ENCODE data around the gene TMUB2. TPM values are rescaled to one million over a fixed set of nuclear protein-coding genes. Genes with fewer than 3 reads are reported as not detected.
"Not testable (repeated sequence)": the region's sequence is repeated elsewhere in the genome, so short reads cannot be mapped to it uniquely, and the experiment has no call there.

The TMUB2 gene
- polyA plus RNA-seq (2013, experiment 1 of 2; ENCODE audit: insufficient read length), result 28.8 TPM
- polyA plus RNA-seq (2013, experiment 2 of 2; ENCODE audit: insufficient read length), result 30.6 TPM

DNA sequence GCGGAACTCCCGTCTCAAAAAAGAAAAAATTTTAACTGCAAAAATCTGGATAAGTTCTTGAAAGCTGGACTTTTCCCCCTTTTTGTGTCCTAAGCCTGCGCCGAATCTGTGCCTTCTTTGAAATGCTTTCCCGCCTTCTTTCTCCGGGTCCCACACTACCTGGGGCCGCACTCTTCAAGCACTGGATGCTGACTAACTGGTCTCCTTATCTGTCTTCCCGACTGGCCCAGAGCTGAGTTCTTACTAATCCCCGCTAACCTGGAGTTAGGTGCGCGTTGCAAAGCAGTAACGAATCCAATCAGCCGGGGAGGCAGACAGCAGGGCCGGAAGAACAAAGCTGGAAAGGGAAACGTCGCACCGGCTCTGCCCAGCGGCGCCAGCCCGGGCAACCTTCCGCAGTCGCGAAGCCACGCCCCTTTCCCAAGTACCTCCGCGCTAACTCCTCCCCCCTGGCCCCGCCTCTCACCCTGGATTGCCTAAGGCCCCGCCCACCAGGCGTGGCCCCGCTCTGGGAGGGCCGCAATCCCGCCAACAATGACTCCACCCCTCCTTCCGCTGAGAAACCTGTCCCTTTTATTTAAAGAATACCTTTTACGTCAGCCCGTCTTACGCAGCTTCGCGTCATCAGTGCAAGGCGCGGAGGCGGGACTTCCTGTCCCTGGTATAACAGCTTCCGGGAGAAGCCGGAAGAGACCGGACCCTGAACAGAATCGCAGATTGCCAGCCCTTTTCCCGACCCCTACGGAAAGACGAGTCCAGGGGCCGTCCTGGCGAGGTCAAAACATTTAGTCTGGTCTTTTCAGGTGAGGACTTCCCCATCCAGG, at the start of gene TMUB2:
Gene TMUB2 (plus strand): TSS at position 666 of the 824 bp plus-strand sequence. CDS start 737 bp downstream, outside the sequence.
- peak; percentile 99 for DNase-seq

DNA sequence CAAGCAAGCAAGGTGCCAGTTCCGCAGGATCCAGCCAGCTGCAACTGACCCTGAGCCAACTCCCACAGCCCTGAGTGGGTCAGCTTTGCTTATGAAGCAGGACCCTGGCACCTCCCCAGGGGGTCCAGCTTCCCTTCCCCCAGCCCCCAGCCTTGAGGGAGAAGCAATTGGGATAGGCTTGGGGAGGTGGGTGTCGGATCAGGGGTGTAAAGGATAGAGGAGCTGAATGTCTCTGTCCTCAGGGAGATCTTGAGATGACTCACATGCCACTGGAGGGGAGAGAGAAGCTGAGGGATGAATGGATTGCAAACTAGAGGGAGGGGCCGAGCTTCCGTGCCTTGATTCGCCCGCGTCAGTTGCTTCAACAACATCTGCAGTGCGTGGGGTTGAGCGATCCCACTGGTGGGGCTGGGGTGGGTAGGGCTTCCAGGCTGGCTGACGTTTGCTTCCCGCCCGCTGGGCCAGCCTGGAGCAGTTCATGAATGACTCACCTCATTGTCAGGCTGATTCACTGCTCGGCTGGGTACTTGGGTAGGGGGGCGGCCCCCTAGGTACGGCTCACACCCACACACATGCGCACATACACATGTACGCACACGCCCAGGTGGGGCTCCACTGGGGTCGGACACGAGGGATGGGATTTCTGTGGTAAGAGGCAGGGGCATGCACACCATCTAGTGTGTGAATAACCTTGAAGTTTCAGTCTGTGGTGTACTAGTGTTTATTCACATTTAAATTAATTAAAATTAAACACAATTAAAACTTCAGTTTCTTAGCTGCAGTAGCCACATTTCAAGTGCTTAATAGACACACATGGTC, 48.7 kb upstream of the TMUB2 start:
- peak; percentile 99 for DNase-seq

GRCh38 chr17:44143921-44144320, 42.9 kb upstream of the TMUB2 start:
- not testable (repeated sequence) for DNase-seq

- no peak for DNase-seq
Observed at GRCh38 chr17:44144966-44145739, 41.6 kb upstream of the TMUB2 start.

DNA sequence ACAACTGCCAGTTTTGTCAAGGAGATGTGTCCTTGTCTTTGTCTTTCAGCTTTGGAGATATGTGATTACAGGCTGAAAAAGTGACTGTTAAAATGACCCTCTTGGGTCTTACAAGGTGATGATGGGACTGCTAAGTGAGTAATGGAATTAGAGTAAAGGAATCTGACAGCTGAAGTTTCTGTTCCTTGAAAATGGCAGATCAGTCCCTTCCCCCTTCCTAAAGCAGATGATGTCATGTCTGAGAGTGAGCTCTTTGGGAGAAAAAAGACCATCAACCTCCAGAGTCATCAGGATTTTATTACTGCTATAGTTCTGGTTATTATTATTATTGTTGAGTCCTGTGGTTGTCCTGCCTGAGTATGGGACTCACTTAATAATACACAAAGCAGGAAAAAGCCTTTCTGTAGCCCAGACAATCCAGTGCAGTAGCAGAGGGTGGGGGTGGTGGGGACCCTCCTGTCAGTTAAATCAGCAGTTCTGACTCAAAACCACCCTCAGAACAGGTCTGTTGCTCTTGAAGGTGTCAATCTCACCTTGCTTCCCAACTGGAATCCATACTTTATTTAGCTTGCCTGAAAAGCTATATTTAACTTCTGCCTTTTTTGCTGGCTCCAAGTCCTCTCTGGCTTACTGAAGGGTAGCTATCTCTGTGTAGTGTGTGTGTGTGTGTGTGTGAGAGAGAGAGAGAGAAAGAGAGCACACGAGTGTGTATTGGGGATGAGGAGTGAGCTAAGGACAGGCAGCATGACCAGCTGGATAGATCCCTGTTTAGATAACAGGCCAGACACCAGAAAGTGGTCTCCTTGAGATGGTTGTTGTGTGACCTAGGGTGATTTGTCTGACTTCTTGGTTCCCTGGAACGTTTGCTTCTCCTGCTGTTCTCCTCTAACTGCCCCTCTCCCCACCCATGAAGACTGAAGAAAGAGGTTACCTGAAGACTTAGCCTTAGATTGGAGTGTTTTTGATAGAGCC, 40.1 kb upstream of the TMUB2 start:
- DNase-seq, result no peak

GRCh38 chr17:44147812-44148211, 39.0 kb upstream of the TMUB2 start:
- DNase-seq, result no peak

GRCh38 chr17:44149066-44149465, 37.7 kb upstream of the TMUB2 start:
- not testable (repeated sequence) for DNase-seq

- no peak for DNase-seq
Observed at GRCh38 chr17:44149750-44150329, 36.9 kb upstream of the TMUB2 start.

GRCh38 chr17:44152875-44153274, 33.9 kb upstream of the TMUB2 start:
- DNase-seq, result no peak

GRCh38 chr17:44155488-44155887, 31.3 kb upstream of the TMUB2 start:
- DNase-seq, result no peak

- no peak for DNase-seq
Observed at GRCh38 chr17:44159519-44160210, 27.1 kb upstream of the TMUB2 start.

DNA sequence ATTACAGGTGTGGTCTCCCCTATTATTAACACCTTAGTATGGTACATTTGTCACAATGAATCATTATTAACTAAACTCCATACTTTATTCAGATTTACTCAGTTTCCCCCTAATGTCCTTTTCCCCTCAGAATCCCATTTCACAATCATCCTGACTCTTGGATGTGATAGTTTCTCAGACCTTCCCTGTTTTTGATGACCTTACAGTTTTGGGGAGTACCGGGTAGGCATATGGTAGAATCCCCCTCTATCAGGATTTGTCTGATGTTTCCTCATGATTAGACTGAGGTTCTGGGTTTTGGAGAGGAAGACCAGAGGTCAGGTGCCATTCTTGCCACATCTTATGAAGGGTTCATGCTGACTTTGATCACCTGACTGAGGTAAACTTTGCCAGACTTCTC, 22.3 kb upstream of the TMUB2 start:
- no peak for DNase-seq

DNA sequence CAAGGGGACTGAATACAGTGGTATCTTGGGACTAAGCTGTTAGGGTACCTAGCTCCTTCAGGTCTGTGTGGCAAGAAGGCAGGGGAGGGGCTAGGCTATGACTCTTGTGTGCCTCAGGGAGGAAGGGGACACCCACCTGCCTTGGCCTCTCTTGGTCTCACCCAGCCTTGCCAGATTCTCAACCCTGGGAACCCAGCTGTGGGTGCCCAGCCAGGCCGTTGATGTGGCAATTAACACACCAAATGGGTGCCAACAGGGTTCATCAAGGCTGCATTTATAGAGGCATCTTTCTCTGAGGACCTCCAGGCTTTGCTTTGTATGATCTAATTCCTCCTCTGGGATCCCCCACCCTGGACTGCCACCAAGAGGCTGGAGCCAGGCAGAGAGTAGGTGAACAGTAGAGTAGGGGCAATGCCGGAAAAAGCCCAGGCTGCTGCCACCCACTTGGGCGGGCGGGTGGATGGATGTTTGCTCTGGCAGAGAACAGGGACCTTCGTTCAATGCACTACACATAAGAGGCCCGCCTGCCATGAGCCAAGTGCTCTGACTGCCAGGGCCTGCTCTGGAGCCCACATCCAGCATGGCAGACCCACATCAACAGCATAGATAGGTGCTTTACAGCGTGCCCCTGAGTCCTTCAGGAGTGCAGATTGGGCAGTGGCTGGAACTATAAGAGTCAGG, 19.5 kb upstream of the TMUB2 start:
- no peak for DNase-seq

- no peak for DNase-seq
Observed at GRCh38 chr17:44170135-44170498, 16.7 kb upstream of the TMUB2 start.

DNA sequence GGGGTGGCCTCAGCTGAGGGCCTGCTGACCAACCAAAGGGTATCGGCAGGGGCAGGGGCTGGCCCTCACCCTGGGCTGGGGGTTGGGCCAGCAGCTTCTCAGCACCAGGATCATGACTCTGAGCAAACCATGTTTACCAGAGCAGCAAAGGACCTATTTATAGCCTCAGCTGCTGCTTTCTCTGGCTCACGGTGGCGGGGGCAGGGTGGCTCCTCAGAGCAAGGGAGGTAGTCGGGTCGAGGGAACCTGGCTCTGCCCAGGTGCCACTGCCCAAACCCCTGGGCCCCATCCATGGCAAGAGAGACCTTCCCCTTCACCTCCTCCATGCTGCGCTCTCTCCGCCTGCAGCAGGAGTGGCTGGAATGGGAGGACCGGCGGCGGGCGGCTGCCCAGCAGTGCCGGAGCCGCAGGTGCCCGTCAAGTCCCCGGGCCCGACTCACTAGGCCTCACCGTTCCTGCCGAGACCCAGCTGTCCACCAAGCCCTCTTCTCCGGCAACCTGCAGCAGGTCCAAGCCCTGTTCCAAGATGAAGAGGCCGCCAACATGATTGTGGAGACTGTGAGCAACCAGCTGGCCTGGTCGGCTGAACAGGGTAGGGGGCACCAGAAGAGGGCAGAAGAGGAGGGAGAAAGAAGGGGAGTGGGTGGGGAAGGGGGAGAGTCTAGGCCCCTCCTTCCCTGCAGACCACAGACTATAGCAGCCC, 16.1 kb upstream of the TMUB2 start, which contains the start of gene ASB16:
Gene ASB16 (plus strand): TSS at position 206 of the 703 bp plus-strand sequence. CDS start 86 bp downstream, at position 292.
- peak; percentile 18 for DNase-seq

DNA sequence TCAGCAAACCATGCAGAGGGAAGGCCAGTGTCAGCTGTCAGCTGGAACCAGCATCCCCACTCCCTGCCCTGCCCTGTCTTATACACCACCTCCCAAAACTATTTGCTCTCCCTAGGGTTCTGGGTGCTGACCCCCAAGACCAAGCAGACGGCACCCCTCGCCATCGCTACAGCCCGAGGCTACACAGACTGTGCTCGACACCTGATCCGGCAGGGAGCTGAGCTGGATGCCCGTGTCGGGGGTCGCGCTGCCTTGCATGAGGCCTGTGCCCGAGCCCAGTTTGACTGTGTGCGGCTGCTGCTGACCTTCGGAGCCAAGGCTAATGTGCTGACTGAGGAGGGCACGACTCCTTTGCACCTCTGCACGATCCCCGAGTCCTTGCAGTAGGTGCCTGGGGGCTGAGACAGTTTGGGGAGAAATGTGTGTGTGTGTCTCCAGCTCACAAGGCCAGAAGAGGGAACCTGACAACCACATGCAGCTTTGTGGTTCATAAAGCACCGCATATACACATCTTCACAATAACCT, 14.8 kb upstream of the TMUB2 start:
- DNase-seq, result no peak

DNA sequence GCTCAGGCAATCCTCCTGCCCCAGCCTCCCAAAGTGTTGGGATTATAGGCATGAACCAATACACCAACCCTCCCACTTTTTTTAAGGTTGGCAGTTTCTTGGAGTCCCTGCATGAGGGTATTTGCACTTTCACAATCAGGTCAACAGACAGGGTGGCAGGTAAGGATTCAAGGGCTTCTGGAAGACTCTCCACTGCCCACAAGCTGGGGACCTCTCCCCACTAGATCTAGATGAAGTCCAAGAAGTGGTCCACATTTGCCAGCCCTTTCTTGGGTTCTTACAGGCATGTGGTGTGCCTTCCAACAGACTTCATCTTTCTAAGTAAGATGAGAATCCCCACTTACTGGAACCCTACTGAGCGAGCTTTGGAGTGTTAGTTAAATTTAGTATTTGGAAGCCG, 12.3 kb upstream of the TMUB2 start:
- no peak for DNase-seq

- DNase-seq, result no peak
Observed at GRCh38 chr17:44176257-44176656, 10.5 kb upstream of the TMUB2 start.
